Hepatocyte (in vitro differentiated cells): ENCODE measurements around the gene PADI2.

Source experiments
- CTCF ChIP-seq: fragments of 200-600 bp; sonication (generic); IDR thresholded peaks from 2 replicates; pipeline ENCODE4 v1.5.1; 2016; ENCODE audit warnings: antibody characterized with exemption, mild to moderate bottlenecking; ENCODE audit not compliant: poor library complexity
- EZH2 ChIP-seq: fragments of 200-600 bp; sonication (generic); IDR thresholded peaks from 2 replicates; pipeline ENCODE4 v1.6.1; 2016; ENCODE audit warnings: antibody characterized with exemption, mild to moderate bottlenecking, borderline replicate concordance

- TF ChIP-seq CTCF (no peak), EZH2 (no peak)
Observed at GRCh38 chr1:17028662-17029188, 90.5 kb downstream of the PADI2 start.
